GM12891 (cell line): Measurements from ENCODE around the gene CSNK1G1.

Experiments used
- POLR2A ChIP-seq: IDR thresholded peaks from 2 replicates; pipeline ENCODE4 v1.6.1; 2011; ENCODE audit warnings: low read depth, low read length, control low read depth
- POLR2AphosphoS5 ChIP-seq: IDR thresholded peaks from 2 replicates; pipeline ENCODE4 v1.6.1; 2011; ENCODE audit warnings: low read depth, low read length, control low read depth
- POU2F2 ChIP-seq: IDR thresholded peaks from 2 replicates; pipeline ENCODE4 v1.6.1; 2011; ENCODE audit warnings: low read depth, mild to moderate bottlenecking, control low read depth, low read length, moderate library complexity
- TAF1 ChIP-seq: IDR thresholded peaks from 2 replicates; pipeline ENCODE4 v1.6.1; 2011; ENCODE audit warnings: low read depth, low read length, control low read depth

DNA sequence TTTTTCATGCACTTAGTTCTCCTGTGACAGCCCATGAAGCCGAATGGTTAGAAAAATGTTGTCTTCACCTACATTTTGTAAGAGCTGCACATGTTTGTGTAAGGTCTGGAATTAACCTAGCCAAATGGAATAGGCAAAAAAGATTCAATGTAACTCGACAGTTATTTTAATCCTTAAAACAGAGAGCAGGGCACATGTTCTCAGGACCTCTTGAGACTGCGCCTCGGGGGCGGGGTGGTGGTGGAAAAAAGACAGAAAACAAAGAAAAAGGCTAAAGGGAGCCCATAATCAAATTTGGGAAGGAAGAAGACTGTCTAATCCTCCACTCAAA, 702 bp upstream of the CSNK1G1 start:
- TF ChIP-seq POU2F2 = no peak
- TF ChIP-seq POLR2AphosphoS5 = no peak
- no peak for TF ChIP-seq TAF1
- TF ChIP-seq POLR2A = no peak
